Lower lobe of right lung (tissue), 2 donors: ENCODE results near the gene SLC13A3. TPM values are rescaled to one million over a fixed set of nuclear protein-coding genes. Genes with fewer than 3 reads are reported as not detected.

Source experiments
- ATAC-seq, 2 donors: fragments of 200-7000 bp; cut with Tn5 transposase; one replicate each; pipeline ENCODE4 v1.9.1; 2020 to 2022; ENCODE audit warnings: mild to moderate bottlenecking in 2 of 2, moderate library complexity in 2 of 2
- DNase-seq: peaks from one replicate; pipeline ENCODE4 v3.0.0-alpha.2; 2020
- H3K27ac ChIP-seq: fragments of 200-600 bp; one replicate; pipeline ENCODE4 v1.8.0; 2022
- H3K27me3 ChIP-seq: fragments of 200-600 bp; one replicate; pipeline ENCODE4 v1.8.0; 2022; ENCODE audit warnings: low read depth
- H3K36me3 ChIP-seq: fragments of 200-600 bp; one replicate; pipeline ENCODE4 v1.8.0; 2022; ENCODE audit warnings: mild to moderate bottlenecking
- H3K4me1 ChIP-seq: fragments of 200-600 bp; one replicate; pipeline ENCODE4 v1.8.0; 2022
- H3K4me3 ChIP-seq: fragments of 200-600 bp; one replicate; pipeline ENCODE4 v1.8.0; 2022; ENCODE audit warnings: mild to moderate bottlenecking
- H3K9me3 ChIP-seq: fragments of 200-600 bp; one replicate; pipeline ENCODE4 v1.8.0; 2022
- CTCF ChIP-seq: fragments of 200-600 bp; IDR thresholded peaks from one replicate; pipeline ENCODE4 v1.8.0; 2022; ENCODE audit warnings: antibody characterized with exemption, mild to moderate bottlenecking
- intact Hi-C: fragments of 100-400 bp; cut with DNase I; formaldehyde crosslinking; loops from one replicate; pipeline ENCODE4 v1.11.0; 2022
- long read RNA-seq: library from polyadenylated mRNA; unstranded; transcript quantifications from one replicate; pipeline ENCODE4 v2.0.0, GENCODE V29; 2021
- total RNA-seq: library from RNA; stranded (reverse); fragmentation: NEBNext Ultra II Directional; extraction: Animal tissue kit (Norgen Biotek cat#: 25700); gene quantifications from one replicate; pipeline ENCODE4 v1.2.1, GENCODE V29; 2021
- donor health status: DM: no; HTN: yes; CAD: no; lungs with severe emphysema.

The SLC13A3 gene
- 2.0 TPM for total RNA-seq
- long read RNA-seq, partial matches to known transcripts, result 0 of 3 reads
- long read RNA-seq, other reads (novel, unspliced or antisense), result 3 of 3 reads

- no peaks in the 10 kb centered on the region for H3K36me3 ChIP-seq
- no peaks in the 10 kb centered on the region for H3K4me1 ChIP-seq
- H3K4me3 ChIP-seq, result no peak within 1 kb of the TSS
- H3K27ac ChIP-seq, result no peak within 1 kb of the TSS
- intact Hi-C loops, result no loop called here
- TF ChIP-seq CTCF, result no peak
- peaks cover 25% of the 10 kb centered on the region for H3K27me3 ChIP-seq
- ATAC-seq (peak in 1 of 2 donors; percentile 33), DNase-seq (no peak)
- H3K9me3 ChIP-seq, result no peaks in the 10 kb centered on the region
These were observed at the start of gene SLC13A3 for GRCh38 chr20:46651091-46651962. SLC13A3 (minus strand) TSS chr20:46651459; CDS start chr20:46651421, 38 bp downstream.

GRCh38 chr20:46701057-46701456, 49.8 kb upstream of the SLC13A3 start:
- DNase-seq (no peak), ATAC-seq (no peak)
- no peak overlapping the region for H3K27ac ChIP-seq
- no peak overlapping the region for H3K4me3 ChIP-seq
- H3K4me1 ChIP-seq, result no peaks in the 10 kb centered on the region
- peaks cover 5% of the 10 kb centered on the region for H3K27me3 ChIP-seq
- no peaks in the 10 kb centered on the region for H3K9me3 ChIP-seq
- no peak for TF ChIP-seq CTCF
- H3K36me3 ChIP-seq, result no peaks in the 10 kb centered on the region
- intact Hi-C loops, result no loop called here

GRCh38 chr20:46700481-46700880, 49.2 kb upstream of the SLC13A3 start:
- TF ChIP-seq CTCF, result no peak
- H3K27me3 ChIP-seq, result peaks cover 5% of the 10 kb centered on the region

GRCh38 chr20:46699651-46700359, 48.5 kb upstream of the SLC13A3 start:
- DNase-seq (no peak), ATAC-seq (no peak)
- Histone ChIP-seq H3K27me3 (peaks cover 5% of the 10 kb centered on the region), H3K4me3 (no peak overlapping the region), H3K4me1 (no peaks in the 10 kb centered on the region), H3K27ac (no peak overlapping the region), H3K36me3 (no peaks in the 10 kb centered on the region), H3K9me3 (no peaks in the 10 kb centered on the region)
- TF ChIP-seq CTCF, result peak; percentile 49
- intact Hi-C loops, result no loop called here

More at GRCh38 chr20:46700481-46700880, 49.2 kb upstream of the SLC13A3 start:
- Histone ChIP-seq H3K27ac (no peak overlapping the region), H3K4me3 (no peak overlapping the region), H3K36me3 (no peaks in the 10 kb centered on the region), H3K9me3 (no peaks in the 10 kb centered on the region), H3K4me1 (no peaks in the 10 kb centered on the region)
- intact Hi-C loops, result no loop called here
- DNase-seq (no peak), ATAC-seq (no peak)

GRCh38 chr20:46698788-46699187, 47.5 kb upstream of the SLC13A3 start:
- H3K27me3 ChIP-seq, result peaks cover 5% of the 10 kb centered on the region
- intact Hi-C loops, result no loop called here
- no peak for TF ChIP-seq CTCF
- ATAC-seq, result no peak
- no peaks in the 10 kb centered on the region for H3K36me3 ChIP-seq
- no peaks in the 10 kb centered on the region for H3K4me1 ChIP-seq
- H3K27ac ChIP-seq, result no peak overlapping the region
- no peaks in the 10 kb centered on the region for H3K9me3 ChIP-seq
- DNase-seq, result no peak
- no peak overlapping the region for H3K4me3 ChIP-seq
